Measurements from ENCODE around the gene FILIP1.
"Not testable (repeated sequence)": the region's sequence is repeated elsewhere in the genome, so short reads cannot be mapped to it uniquely, and the experiment has no call there.

FILIP1 gene

GRCh38 chr6:75415804-75416203 lies 77.8 kb downstream of the FILIP1 start:
- no peak for DNase-seq

- DNase-seq, result no peak
Measured at GRCh38 chr6:75414445-75415021, 79.1 kb downstream of the FILIP1 start.

GRCh38 chr6:75412969-75413662 lies 80.5 kb downstream of the FILIP1 start:
- DNase-seq, result no peak

GRCh38 chr6:75410564-75410963 lies 83.0 kb downstream of the FILIP1 start:
- not testable (repeated sequence) for DNase-seq

- no peak for DNase-seq
Measured at GRCh38 chr6:75409928-75410327, 83.7 kb downstream of the FILIP1 start.

- no peak for DNase-seq
Measured at GRCh38 chr6:75409286-75409685, 84.3 kb downstream of the FILIP1 start.

- no peak for DNase-seq
Measured at GRCh38 chr6:75403563-75404080, 90.0 kb downstream of the FILIP1 start.

GRCh38 chr6:75402296-75402695 lies 91.3 kb downstream of the FILIP1 start:
- DNase-seq, result no peak

GRCh38 chr6:75397656-75398465 lies 95.7 kb downstream of the FILIP1 start:
- DNase-seq, result no peak

GRCh38 chr6:75397171-75397570 lies 96.4 kb downstream of the FILIP1 start:
- DNase-seq, result no peak

- DNase-seq, result no peak
Measured at GRCh38 chr6:75396005-75396800, 97.4 kb downstream of the FILIP1 start.

- DNase-seq, result no peak
Measured at GRCh38 chr6:75393806-75394205, 99.8 kb downstream of the FILIP1 start.

GRCh38 chr6:75391276-75391675 lies 102.3 kb downstream of the FILIP1 start:
- DNase-seq, result no peak

- DNase-seq, result no peak
Measured at GRCh38 chr6:75386050-75386770, 107.4 kb downstream of the FILIP1 start.

- DNase-seq, result no peak
Measured at GRCh38 chr6:75384116-75384515, 109.5 kb downstream of the FILIP1 start.

- DNase-seq, result no peak
Measured at GRCh38 chr6:75382634-75382900, 111.0 kb downstream of the FILIP1 start.

- no peak for DNase-seq
Measured at GRCh38 chr6:75381877-75382633, 111.5 kb downstream of the FILIP1 start.

- DNase-seq, result no peak
Measured at GRCh38 chr6:75379536-75379935, 114.1 kb downstream of the FILIP1 start.

- DNase-seq, result no peak
Measured at GRCh38 chr6:75378101-75378500, 115.5 kb downstream of the FILIP1 start.

GRCh38 chr6:75377386-75377785 lies 116.2 kb downstream of the FILIP1 start:
- DNase-seq, result no peak

- DNase-seq, result no peak
Measured at GRCh38 chr6:75376347-75377024, 117.1 kb downstream of the FILIP1 start.
